ENCODE results near the gene RHEBL1.

The RHEBL1 gene

GRCh38 chr12:49038291-49038955 lies 31.4 kb downstream of the RHEBL1 start:
- DNase-seq (ENCODE audit: low read depth in 1 of 2, low spot score in 1 of 2): no peak

GRCh38 chr12:49037947-49038237 lies 31.9 kb downstream of the RHEBL1 start:
- DNase-seq (ENCODE audit: low read depth in 1 of 2, low spot score in 1 of 2): no peak

- DNase-seq (ENCODE audit: low read depth in 1 of 2, low spot score in 1 of 2): no peak
Observed at GRCh38 chr12:49037111-49037946, 32.5 kb downstream of the RHEBL1 start.

DNA sequence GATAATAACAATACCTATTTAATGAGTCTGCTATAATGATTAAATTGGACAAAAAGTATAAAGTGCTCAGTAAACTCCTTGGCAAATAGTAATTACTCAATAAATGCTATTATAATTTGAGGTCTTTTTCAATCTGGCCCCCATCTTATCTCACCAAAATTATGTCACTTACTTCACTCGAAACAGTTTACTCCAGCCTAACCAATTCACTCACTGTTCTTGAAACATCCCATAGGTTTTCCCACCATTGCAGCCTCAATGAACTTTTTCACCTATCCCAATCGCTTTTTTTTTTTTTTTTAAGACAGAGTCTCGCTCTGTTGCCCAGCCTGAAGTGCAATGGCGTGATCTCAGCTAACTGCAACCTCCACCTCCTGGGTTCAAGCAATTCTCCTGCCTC lies 33.8 kb downstream of the RHEBL1 start:
- no peak for DNase-seq (ENCODE audit: low read depth in 1 of 2, low spot score in 1 of 2)

- no peak for DNase-seq (ENCODE audit: low read depth in 1 of 2, low spot score in 1 of 2)
Observed at GRCh38 chr12:49034286-49034622, 35.5 kb downstream of the RHEBL1 start.

GRCh38 chr12:49033611-49034285 lies 36.0 kb downstream of the RHEBL1 start:
- no peak for DNase-seq (ENCODE audit: low read depth in 1 of 2, low spot score in 1 of 2)

- no peak for DNase-seq (ENCODE audit: low read depth in 1 of 2, low spot score in 1 of 2)
Observed at GRCh38 chr12:49032679-49033447, 36.9 kb downstream of the RHEBL1 start.

GRCh38 chr12:49032276-49032675 lies 37.5 kb downstream of the RHEBL1 start:
- DNase-seq (ENCODE audit: low read depth in 1 of 2, low spot score in 1 of 2): no peak

- no peak for DNase-seq (ENCODE audit: low read depth in 1 of 2, low spot score in 1 of 2)
Observed at GRCh38 chr12:49031573-49032161, 38.1 kb downstream of the RHEBL1 start.

- no peak for DNase-seq (ENCODE audit: low read depth in 1 of 2, low spot score in 1 of 2)
Observed at GRCh38 chr12:49030714-49031572, 38.8 kb downstream of the RHEBL1 start.

DNA sequence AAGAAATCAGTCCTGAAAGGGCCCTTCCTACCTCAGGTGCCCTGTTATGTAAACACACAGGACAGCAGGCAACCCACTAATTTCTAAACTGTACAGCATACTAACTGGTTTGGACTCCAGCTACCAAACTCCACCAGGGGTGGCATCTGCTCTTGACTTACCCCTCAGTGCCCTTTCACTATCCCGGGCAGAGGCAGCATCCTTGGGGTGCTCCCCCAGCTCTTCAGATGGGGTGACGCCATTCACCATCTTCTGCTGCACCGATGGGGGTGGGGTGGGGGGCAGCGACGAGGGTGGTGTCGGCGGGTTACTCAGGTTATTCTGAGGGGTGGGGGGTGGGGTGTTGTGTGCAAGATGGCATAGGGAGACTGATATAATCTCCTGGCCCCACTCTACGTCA lies 39.7 kb downstream of the RHEBL1 start:
- no peak for DNase-seq (ENCODE audit: low read depth in 1 of 2, low spot score in 1 of 2)

GRCh38 chr12:49028666-49029275 lies 41.0 kb downstream of the RHEBL1 start:
- no peak for DNase-seq (ENCODE audit: low read depth in 1 of 2, low spot score in 1 of 2)

DNA sequence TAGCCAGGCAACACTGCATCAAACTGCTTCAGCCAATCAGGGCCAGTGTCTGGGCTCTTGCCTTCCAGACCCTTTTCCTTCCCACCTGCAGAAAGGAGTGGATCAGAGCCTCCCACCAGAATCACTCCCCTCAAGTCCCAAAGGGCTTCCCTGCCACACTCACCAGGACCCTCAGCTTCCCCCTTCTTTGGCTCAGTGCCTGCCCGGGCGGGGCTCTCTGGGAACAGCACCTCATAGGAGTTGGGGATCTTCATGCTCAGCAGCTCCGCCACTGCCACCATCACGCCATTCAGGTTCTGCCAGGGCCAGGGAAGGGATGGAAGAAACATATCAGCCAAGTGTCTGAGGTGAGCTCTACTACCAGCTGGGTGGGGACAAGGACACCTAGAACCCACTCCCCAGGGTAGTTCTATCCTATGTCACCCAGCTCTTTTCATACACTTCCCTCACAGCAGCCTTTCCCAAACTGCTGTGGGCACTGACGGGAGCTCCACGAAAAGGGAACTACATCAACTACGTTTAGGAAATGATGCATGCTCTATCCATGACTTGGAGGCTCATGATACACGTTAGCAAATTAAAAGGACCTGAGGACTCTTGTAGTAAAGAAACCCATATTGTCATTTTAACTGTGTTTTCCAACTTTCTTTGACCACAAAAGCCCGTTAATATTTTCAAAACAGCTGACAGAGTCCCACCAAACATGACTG lies 41.8 kb downstream of the RHEBL1 start:
- DNase-seq (ENCODE audit: low read depth in 1 of 2, low spot score in 1 of 2): no peak

- DNase-seq (ENCODE audit: low read depth in 1 of 2, low spot score in 1 of 2): no peak
Observed at GRCh38 chr12:49026678-49027480, 42.9 kb downstream of the RHEBL1 start.

DNA sequence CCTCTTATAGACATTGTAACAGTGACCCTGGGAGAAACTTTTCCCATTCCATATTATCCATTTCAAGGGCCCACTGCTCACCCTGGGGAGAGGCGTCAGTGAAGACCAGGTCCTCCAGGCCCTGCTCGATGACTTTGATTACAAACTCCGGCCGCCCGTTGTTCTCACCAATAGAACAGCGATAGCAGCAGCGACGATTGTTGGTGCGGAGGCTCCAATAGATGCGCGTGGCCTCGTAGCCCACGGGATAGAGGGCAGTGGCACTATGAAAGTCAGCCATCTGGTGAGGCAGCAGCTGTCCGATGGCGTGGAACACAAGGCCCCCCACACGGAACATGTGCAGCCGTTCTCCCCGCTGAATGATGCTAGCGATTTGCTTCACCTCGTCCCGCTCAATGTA lies 43.7 kb downstream of the RHEBL1 start:
- no peak for DNase-seq (ENCODE audit: low read depth in 1 of 2, low spot score in 1 of 2)

- DNase-seq (ENCODE audit: low read depth in 1 of 2, low spot score in 1 of 2): no peak
Observed at GRCh38 chr12:49025463-49025862, 44.3 kb downstream of the RHEBL1 start.

DNA sequence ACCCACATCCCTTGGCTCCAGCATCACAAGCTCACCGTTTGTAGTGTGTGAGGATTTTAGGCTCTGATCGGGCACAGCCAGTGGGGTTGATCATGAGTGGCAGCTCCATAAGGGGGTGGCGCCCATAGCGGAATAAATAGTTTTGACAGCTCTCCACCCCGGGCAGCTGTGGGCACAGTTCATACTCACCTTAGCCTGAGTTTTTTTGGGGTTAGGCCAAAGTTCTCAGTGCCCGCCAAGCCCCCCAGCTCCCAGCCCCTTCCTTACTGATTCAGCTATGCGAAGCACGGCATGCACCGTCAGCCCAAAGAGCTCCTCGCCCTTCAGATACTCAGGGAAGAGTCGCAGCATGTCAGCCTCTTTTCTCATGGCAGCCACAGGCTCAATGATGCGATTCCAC lies 45.2 kb downstream of the RHEBL1 start:
- DNase-seq (ENCODE audit: low read depth in 1 of 2, low spot score in 1 of 2): no peak

DNA sequence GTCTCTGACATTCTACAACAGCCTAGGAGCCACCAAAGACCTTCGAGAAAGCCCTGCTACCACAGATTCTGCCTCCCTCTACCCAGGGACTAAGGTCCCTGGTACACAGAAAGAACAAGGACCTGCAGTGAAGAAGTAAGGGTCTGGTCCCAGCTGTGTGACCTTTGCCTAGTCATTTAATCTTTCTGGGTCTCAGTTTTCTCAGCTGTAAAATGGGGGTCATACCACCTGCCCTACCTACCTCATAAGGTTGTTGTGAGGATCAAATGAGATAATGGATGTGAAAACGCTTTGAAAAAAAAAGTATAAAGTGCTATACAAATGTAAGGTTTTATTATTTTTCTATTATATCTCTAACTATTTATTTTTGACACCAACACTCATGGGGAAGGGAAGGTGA lies 46.0 kb downstream of the RHEBL1 start:
- no peak for DNase-seq (ENCODE audit: low read depth in 1 of 2, low spot score in 1 of 2)

Measured in stimulated activated CD4-positive, alpha-beta T cell treated with anti-CD3 and anti-CD28 coated beads, Interleukin-15, amount 100 ng/mL, for 1 hour (primary cell).